ENCODE data around the gene PTPN22.

Gene PTPN22

GRCh38 chr1:113800487-113800886 lies 71.0 kb downstream of the PTPN22 start:
- no peak for ATAC-seq (replicated peaks; ENCODE audit: extremely low read depth, poor library complexity, severe bottlenecking)
- H3K27ac Mint-ChIP-seq (ENCODE audit: low read depth) = peak overlapping the region; percentile 46
- DNase-seq (ENCODE audit: low spot score in 2 of 2) = no peak
- H3K27me3 Mint-ChIP-seq = no peaks in the 10 kb centered on the region
- H3K9me3 Mint-ChIP-seq = no peaks in the 10 kb centered on the region
- peaks cover 48% of the 10 kb centered on the region for H3K4me1 Mint-ChIP-seq
- no peak overlapping the region for H3K4me3 Mint-ChIP-seq
- H3K36me3 Mint-ChIP-seq (ENCODE audit: insufficient read depth) = peaks cover 25% of the 10 kb centered on the region

- peaks cover 26% of the 10 kb centered on the region for H3K36me3 Mint-ChIP-seq (ENCODE audit: insufficient read depth)
- H3K27ac Mint-ChIP-seq (ENCODE audit: low read depth) = no peak overlapping the region
- no peak for ATAC-seq (replicated peaks; ENCODE audit: extremely low read depth, poor library complexity, severe bottlenecking)
Observed at GRCh38 chr1:113797472-113797871, 74.0 kb downstream of the PTPN22 start.

GRCh38 chr1:113793878-113794834 lies 77.4 kb downstream of the PTPN22 start:
- peaks cover 49% of the 10 kb centered on the region for H3K4me1 Mint-ChIP-seq
- H3K36me3 Mint-ChIP-seq (ENCODE audit: insufficient read depth) = peaks cover 32% of the 10 kb centered on the region
- no peaks in the 10 kb centered on the region for H3K9me3 Mint-ChIP-seq
- no peak for DNase-seq (ENCODE audit: low spot score in 2 of 2)
- H3K27ac Mint-ChIP-seq (ENCODE audit: low read depth) = peak overlapping the region; percentile 89
- ATAC-seq (replicated peaks; ENCODE audit: extremely low read depth, poor library complexity, severe bottlenecking) = no peak
- no peak overlapping the region for H3K4me3 Mint-ChIP-seq
- H3K27me3 Mint-ChIP-seq = no peaks in the 10 kb centered on the region

More at GRCh38 chr1:113797472-113797871, 74.0 kb downstream of the PTPN22 start:
- DNase-seq (ENCODE audit: low spot score in 2 of 2) = no peak
- H3K4me1 Mint-ChIP-seq = peaks cover 36% of the 10 kb centered on the region
- H3K4me3 Mint-ChIP-seq = no peak overlapping the region
- H3K27me3 Mint-ChIP-seq = no peaks in the 10 kb centered on the region
- no peaks in the 10 kb centered on the region for H3K9me3 Mint-ChIP-seq

GRCh38 chr1:113792986-113793385 lies 78.5 kb downstream of the PTPN22 start:
- no peak for ATAC-seq (replicated peaks; ENCODE audit: extremely low read depth, poor library complexity, severe bottlenecking)
- H3K36me3 Mint-ChIP-seq (ENCODE audit: insufficient read depth) = peaks cover 32% of the 10 kb centered on the region
- no peaks in the 10 kb centered on the region for H3K9me3 Mint-ChIP-seq
- H3K27me3 Mint-ChIP-seq = no peaks in the 10 kb centered on the region
- no peak overlapping the region for H3K4me3 Mint-ChIP-seq
- peaks cover 53% of the 10 kb centered on the region for H3K4me1 Mint-ChIP-seq
- peak overlapping the region; percentile 89 for H3K27ac Mint-ChIP-seq (ENCODE audit: low read depth)
- DNase-seq (ENCODE audit: low spot score in 2 of 2) = no peak

- H3K9me3 Mint-ChIP-seq = no peaks in the 10 kb centered on the region
- peaks cover 58% of the 10 kb centered on the region for H3K4me1 Mint-ChIP-seq
Observed at GRCh38 chr1:113792471-113792870, 79.0 kb downstream of the PTPN22 start.

GRCh38 chr1:113788802-113789201 lies 82.7 kb downstream of the PTPN22 start:
- no peaks in the 10 kb centered on the region for H3K9me3 Mint-ChIP-seq
- no peak for ATAC-seq (replicated peaks; ENCODE audit: extremely low read depth, poor library complexity, severe bottlenecking)
- DNase-seq (ENCODE audit: low spot score in 2 of 2) = no peak
- peaks cover 70% of the 10 kb centered on the region for H3K4me1 Mint-ChIP-seq
- no peaks in the 10 kb centered on the region for H3K27me3 Mint-ChIP-seq
- H3K27ac Mint-ChIP-seq (ENCODE audit: low read depth) = peak overlapping the region; percentile 69
- no peak overlapping the region for H3K4me3 Mint-ChIP-seq
- peaks cover 9% of the 10 kb centered on the region for H3K36me3 Mint-ChIP-seq (ENCODE audit: insufficient read depth)

More at GRCh38 chr1:113792471-113792870, 79.0 kb downstream of the PTPN22 start:
- DNase-seq (ENCODE audit: low spot score in 2 of 2) (no peak), ATAC-seq (replicated peaks; ENCODE audit: extremely low read depth, poor library complexity, severe bottlenecking) (peak; percentile 88)
- Mint-ChIP-seq H3K36me3 (ENCODE audit: insufficient read depth) (peaks cover 29% of the 10 kb centered on the region), H3K27me3 (no peaks in the 10 kb centered on the region), H3K27ac (ENCODE audit: low read depth) (peak overlapping the region; percentile 89), H3K4me3 (no peak overlapping the region)

- no peak for DNase-seq (ENCODE audit: low spot score in 2 of 2)
- ATAC-seq (replicated peaks; ENCODE audit: extremely low read depth, poor library complexity, severe bottlenecking) = no peak
- peaks cover 73% of the 10 kb centered on the region for H3K4me1 Mint-ChIP-seq
- H3K27me3 Mint-ChIP-seq = no peaks in the 10 kb centered on the region
- peaks cover 11% of the 10 kb centered on the region for H3K36me3 Mint-ChIP-seq (ENCODE audit: insufficient read depth)
- no peaks in the 10 kb centered on the region for H3K9me3 Mint-ChIP-seq
- H3K27ac Mint-ChIP-seq (ENCODE audit: low read depth) = peak overlapping the region; percentile 69
- no peak overlapping the region for H3K4me3 Mint-ChIP-seq
Observed at GRCh38 chr1:113787663-113788062, 83.8 kb downstream of the PTPN22 start.

GRCh38 chr1:113786069-113786468 lies 85.4 kb downstream of the PTPN22 start:
- H3K9me3 Mint-ChIP-seq = no peaks in the 10 kb centered on the region
- peaks cover 58% of the 10 kb centered on the region for H3K4me1 Mint-ChIP-seq
- H3K4me3 Mint-ChIP-seq = no peak overlapping the region
- ATAC-seq (replicated peaks; ENCODE audit: extremely low read depth, poor library complexity, severe bottlenecking) (no peak), DNase-seq (ENCODE audit: low spot score in 2 of 2) (no peak)
- peaks cover 6% of the 10 kb centered on the region for H3K36me3 Mint-ChIP-seq (ENCODE audit: insufficient read depth)
- no peaks in the 10 kb centered on the region for H3K27me3 Mint-ChIP-seq
- H3K27ac Mint-ChIP-seq (ENCODE audit: low read depth) = peak overlapping the region; percentile 69

GRCh38 chr1:113784104-113784779 lies 87.3 kb downstream of the PTPN22 start:
- DNase-seq (ENCODE audit: low spot score in 2 of 2) = no peak
- Mint-ChIP-seq H3K36me3 (ENCODE audit: insufficient read depth) (peaks cover 2% of the 10 kb centered on the region), H3K27ac (ENCODE audit: low read depth) (no peak overlapping the region), H3K4me3 (peak overlapping the region; percentile 55), H3K27me3 (no peaks in the 10 kb centered on the region), H3K4me1 (peaks cover 50% of the 10 kb centered on the region), H3K9me3 (no peaks in the 10 kb centered on the region)
- peak; percentile 59 for ATAC-seq (replicated peaks; ENCODE audit: extremely low read depth, poor library complexity, severe bottlenecking)

- peak overlapping the region; percentile 55 for H3K4me3 Mint-ChIP-seq
Observed at GRCh38 chr1:113783254-113784103, 88.0 kb downstream of the PTPN22 start.

GRCh38 chr1:113782406-113782805 lies 89.1 kb downstream of the PTPN22 start:
- Mint-ChIP-seq H3K9me3 (peaks cover 5% of the 10 kb centered on the region), H3K36me3 (ENCODE audit: insufficient read depth) (peaks cover 7% of the 10 kb centered on the region), H3K27ac (ENCODE audit: low read depth) (no peak overlapping the region), H3K4me3 (no peak overlapping the region), H3K4me1 (peaks cover 44% of the 10 kb centered on the region), H3K27me3 (no peaks in the 10 kb centered on the region)
- no peak for ATAC-seq (replicated peaks; ENCODE audit: extremely low read depth, poor library complexity, severe bottlenecking)
- DNase-seq (ENCODE audit: low spot score in 2 of 2) = no peak

More at GRCh38 chr1:113783254-113784103, 88.0 kb downstream of the PTPN22 start:
- Mint-ChIP-seq H3K27me3 (no peaks in the 10 kb centered on the region), H3K36me3 (ENCODE audit: insufficient read depth) (peaks cover 4% of the 10 kb centered on the region), H3K27ac (ENCODE audit: low read depth) (no peak overlapping the region), H3K4me1 (peaks cover 52% of the 10 kb centered on the region), H3K9me3 (peaks cover 4% of the 10 kb centered on the region)
- peak; percentile 95 for ATAC-seq (replicated peaks; ENCODE audit: extremely low read depth, poor library complexity, severe bottlenecking)
- peak; percentile 22 to 40 for DNase-seq (ENCODE audit: low spot score in 2 of 2)
